Measurements from ENCODE around the gene VSIR.
A peak's percentile ranks its signal among the peaks of the same experiment; 100 is the strongest.

VSIR gene

DNA sequence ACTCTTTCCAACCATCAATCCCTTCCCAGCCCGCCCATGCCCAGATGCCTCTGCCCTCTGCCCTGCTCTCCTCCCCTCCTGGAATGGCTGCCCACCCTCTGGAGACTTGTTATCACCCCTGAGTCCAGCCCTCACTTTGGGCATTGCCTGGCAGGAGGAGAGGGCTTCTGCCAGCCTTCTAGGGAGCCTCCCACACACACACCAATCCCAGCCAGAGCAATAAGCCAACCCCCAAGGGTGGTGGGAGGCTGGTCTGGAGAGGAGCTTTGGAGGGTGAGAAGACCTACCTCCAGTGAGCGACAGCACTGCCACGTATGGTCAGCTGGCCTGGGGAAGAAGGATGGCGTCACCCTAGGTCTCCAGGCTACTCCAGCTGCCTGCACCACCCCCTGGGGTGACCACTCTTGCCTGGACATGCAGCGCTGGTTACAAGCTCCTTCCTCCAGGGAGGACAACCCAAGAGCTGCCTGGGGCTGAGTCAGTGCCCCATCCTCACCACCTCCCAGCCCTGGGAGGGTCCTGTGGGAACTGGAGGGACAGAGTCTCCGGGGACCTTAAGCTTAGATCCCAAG, 62.2 kb downstream of the VSIR start:
- no peak for DNase-seq

DNA sequence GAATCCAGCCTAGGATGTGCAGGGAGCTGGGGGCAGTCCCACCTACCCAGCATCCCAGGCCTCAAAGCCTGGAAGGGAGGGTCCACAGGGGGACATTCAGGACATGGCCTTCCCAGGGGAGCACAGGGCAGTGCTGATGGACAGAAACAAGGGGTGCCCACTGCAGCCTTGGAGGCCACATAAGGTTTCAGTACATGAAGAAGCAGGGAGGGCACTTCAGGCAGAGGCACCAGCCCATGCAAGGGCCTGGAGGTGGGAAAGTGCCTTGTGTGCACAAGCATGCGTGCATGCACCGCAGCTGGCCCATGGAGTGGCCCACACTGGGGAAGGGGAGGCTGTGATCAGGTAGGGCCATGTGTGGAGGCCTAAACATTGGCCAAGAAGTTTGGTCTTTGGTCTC, 62.8 kb downstream of the VSIR start:
- no peak for DNase-seq

DNA sequence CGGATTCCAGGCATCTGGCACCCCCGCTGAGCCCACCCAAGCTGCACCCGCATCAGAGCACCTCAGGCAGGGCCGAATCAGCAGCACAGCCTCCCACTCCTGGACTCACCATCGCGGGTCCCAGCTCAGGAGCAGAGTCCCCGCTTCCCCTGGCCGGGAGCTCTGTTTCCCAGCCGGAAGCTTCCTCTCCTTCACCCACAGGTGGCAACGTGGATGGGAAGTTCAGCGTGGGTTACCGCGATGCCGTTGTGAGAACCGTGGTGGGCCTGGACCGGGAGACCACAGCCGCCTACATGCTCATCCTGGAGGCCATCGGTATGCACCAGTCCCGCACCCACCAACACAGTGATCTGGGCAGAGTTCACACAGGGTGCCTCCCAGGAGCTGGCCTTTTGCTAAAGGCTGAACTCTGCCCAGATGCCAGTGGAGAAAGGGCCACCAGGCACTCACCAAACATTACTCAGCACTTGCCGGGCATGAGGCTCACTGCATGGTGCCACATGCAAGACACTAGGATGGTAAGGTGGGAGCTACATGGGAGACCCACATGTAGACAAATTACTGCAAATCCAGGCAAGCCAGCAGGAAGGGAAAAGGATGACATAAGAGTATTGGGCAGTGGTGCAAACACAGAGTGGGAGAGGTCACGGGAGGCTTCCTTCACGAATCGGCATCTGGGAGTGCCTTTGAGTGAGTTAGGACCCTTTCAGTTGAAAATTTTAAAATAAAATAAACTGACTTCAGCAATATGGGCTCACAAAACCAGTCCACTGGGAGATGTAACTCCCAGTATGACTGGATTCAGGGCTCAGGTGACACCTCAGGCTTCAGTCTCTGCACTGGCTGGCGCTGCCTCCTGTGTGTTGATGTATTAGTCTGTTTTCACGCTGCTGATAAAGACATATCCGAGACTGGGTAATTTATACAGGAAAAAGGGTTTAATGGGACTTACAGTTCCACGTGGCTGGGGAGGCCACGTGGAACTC, 64.1 kb downstream of the VSIR start:
- no peak for DNase-seq

DNA sequence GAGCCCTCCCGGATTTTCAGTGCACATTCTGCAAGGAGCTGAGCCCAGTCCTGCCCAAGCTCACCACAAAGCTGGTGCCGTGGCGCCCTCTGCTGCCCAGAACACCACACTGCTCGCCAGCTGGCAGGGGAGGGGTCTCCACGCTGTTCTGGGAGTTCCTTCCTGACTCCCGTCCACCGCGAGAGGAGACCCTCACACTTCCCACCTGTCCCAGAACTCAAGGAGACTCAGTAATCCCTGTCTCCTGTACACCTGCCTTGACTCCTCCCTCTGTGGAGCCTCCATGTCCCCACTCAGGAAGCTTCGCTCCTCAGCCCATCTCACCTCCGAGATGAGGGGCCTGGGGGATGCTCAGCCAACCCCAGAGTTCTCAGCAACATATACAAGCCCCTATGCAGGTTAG, 65.0 kb downstream of the VSIR start:
- DNase-seq = peak in 1 of 2 experiments; percentile 32

DNA sequence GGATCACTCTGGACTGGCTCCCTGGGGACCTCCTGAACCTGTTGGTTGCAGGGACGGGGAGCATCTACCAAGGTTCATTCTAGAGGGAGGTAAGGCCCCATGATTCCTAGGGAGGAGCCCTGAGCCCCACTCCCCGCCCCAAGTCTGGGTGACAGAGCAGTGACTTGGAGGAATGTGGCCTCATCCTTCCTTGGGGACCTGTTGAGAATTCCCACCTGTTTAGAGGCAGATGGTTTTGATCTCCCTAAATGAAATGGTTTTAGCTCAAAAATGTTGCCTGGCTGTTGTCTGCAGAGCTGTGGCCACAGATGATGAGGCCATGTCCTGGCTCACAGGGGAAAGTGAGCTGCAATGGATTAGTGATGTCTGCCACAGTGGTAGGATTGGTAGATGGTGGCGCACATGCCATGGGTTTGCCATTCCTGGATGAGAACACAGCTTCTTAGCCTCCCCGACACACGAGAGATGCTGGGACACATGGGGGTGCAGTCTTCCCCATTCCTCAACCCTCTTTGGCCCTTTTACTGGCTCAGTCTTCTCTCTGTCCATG, 66.0 kb downstream of the VSIR start:
- DNase-seq = no peak

DNA sequence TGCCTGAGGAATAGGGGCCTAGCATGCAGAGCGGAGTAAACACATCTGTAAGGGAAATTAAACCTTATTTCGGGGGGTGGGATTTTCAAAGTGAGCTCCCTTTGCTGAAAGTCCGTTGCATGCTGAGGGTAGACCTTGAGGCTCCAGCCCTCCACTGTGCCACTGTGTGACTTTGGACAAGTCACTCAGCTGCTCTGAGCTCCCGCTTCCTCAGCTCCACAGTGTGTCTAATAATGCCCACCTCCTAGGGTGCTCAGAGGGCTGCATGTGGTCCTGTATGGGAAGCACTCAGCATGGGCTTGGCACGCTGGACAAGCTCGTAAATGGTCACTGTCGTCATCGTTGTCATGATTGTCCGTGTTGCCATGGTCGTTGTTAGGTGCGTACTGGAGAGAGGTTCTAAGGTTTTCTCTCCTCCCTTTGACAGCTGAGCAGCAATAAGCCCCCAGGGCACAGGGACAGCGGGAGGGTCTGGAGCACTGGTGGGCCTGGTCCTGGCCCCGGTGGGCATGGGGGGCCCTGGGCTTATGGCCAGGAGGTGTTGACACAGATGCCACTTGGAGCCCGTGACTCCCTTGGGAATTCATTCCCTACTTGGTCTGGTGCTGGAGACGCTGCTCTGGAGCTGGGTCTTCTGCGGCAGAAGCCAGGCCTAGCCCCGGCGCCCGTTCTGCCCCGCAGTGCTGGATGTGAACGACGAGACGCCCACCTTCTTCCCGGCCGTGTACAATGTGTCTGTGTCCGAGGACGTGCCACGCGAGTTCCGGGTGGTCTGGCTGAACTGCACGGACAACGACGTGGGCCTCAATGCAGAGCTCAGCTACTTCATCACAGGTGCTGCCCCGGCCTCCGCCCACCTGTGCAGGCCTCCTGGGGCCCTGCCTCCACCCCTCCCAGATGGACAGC, 66.9 kb downstream of the VSIR start:
- DNase-seq = no peak

DNA sequence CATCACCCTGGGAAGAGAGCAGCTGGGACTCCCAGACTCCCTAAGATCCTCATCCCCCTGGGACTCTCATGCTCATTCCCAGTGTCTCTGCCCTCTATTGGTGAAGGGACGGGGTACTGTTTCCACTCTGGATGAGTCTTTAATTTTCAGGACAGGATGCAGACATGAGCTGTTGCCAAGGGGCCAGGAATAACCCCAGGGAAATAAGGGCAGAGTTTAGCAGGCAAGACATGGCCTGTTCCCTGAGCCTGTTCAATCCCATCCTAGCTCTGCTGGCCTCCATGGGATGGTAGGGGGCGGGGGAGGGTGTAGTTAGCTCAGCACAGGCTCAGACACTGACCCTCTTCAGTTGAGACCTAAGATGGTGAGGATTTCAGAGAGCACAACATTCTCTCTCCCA, 67.7 kb downstream of the VSIR start:
- DNase-seq = no peak

DNA sequence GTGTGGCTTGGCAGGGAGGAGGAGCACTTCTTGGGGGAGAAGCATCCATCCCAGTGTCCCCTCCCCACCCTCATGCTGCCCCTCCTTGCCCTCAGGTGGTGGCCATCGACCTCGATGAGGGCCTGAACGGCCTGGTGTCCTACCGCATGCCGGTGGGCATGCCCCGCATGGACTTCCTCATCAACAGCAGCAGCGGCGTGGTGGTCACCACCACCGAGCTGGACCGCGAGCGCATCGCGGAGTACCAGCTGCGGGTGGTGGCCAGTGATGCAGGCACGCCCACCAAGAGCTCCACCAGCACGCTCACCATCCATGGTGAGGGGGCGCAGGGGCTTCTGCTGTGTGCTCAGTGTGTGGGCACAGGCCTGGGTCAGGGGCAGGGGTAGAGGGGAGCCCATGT, 68.5 kb downstream of the VSIR start:
- DNase-seq = no peak

DNA sequence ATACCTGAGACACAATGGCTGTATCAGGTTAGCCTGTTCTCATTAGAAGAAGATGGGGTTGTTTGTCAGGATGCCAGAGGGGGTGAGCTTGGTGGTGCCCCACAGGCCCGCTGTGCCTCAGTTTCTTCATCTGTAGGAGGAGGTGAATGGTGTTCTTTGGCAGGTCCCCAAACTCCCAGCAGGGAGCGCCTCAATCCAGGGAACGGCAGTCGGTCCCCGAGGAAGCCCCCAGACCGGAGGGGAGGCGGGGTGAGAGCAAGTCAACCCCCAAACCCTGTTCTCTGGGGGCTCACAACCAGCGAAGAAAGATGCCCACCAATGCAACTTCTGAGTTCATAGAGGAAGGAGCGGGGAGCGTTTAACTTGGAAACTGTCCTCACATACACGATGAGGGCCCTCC, 69.7 kb downstream of the VSIR start:
- no peak for DNase-seq

DNA sequence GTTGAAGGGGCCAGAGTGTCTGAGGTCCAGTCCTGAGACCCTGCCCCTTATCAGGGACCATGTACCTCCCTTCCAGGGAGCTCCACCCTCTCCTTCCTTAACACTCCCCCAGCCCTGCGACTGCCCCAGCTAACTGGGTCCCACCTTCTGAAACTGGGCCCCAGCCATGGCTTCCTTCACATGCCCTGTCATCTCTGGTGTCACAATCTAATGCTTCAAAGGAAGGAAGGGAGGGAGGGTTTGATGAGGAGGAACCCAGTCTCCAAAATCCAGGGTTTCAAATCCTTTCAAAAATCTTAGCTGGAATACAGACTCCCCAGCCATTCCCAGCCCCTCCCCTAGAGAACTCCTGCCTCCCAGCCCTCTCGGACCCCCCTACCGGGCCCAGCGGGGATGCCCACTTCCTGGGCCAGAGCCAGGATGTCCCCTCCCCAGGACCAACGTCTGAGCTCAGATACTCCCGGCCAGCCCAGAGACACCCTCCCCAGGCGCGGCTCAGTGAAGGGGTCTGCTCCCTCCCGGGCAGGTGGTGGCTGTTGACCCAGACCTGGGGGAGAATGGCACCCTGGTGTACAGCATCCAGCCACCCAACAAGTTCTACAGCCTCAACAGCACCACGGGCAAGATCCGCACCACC, 71.7 kb downstream of the VSIR start:
- DNase-seq = no peak

DNA sequence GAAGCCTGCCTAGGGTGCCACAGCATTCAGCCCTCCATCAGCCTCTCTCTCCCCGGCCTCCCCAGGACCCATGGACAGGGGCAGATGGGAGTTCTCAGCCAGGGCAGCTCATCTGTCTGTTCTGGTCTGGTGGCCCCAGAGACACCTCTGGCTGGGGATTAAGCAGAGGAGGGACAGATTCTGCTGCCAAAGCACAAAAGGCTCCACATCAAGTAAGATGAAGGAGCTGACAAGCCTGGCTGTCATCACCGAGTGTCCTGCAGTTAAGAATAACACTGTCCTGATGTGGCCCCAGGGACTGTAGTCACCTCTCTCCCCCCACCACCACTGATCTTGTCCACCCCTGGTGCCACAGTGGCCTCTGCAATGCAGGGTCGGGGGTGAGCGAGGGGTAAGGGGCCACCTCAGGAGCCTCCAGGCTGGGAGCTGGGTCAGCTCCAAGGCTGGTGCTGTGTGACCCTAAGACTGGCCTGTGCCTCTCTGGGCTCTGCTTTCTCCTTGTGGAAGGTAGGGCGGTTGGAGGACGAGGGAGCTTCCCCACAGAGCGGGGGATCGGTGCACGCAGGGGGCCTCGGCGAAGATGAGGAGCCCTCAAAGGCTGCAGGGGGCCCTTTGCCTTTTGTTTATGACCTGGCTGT, 72.5 kb downstream of the VSIR start:
- DNase-seq = no peak

DNA sequence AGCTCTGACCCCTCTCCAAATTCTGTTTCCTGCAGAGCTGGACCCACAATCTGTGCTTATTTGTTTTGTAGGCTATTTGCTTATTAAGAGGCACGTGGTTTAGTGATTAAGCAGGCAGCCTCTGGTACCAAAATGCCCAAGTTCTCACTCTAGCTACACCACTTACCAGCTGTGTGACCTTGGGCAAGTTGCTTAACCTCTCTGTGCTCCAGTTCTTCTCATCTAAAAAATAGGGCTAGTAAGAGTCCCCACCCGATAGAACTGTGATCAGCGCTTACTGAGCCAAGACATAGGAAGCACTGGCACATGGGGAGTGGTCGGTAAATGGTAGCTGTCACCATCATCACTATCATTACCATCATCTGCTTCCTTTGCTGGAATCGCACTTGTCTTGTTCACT, 74.6 kb downstream of the VSIR start:
- no peak for DNase-seq

DNA sequence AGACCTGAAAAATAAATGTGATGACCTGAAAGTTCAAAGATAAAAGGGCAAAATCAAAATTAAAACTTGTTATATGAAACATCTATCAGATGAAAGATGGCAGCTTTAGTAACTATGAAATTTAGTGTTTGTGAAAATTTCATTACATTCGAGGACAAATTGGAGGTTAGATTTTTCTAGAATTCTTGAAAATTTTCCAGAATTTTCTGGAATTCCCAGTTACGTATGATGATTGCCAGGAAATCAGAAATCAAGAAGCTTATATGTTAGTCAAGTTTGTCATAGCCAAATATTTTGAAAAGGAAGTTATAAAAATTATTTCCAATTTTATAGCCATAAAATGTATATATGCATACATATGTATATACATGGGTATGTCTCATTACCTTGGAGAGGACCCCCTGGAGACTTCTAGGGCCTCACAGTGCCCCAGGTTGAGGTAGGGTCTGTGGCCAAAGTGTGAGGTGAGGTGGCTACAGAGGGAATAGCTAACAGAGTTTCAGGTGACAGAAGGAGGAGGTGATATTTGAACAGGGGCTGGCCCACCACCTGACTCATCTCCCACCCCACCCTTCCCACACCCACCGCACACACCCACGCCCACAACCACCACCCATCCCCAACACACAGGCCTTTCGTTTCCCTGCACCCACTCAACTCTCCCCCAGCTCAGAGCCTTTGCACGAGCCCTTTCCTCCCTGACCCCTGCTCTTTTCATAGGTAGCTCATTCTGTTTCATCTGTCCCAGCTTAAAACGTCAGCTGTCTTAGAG, 75.2 kb downstream of the VSIR start:
- no peak for DNase-seq
